HL-60 (cell line): ENCODE results near the gene RNU4-1.

ENCODE experiments used
- DNase-seq, 2 experiments: peaks; one replicate each; pipeline ENCODE4 v3.0.0-alpha.2; 2010 to 2020; ENCODE audit warnings: low read depth in 1 of 2, low spot score in 1 of 2
- H3K27ac ChIP-seq: fragments of 250-450 bp; sonication (Bioruptor Pico); replicated peaks from 2 replicates; pipeline ENCODE4 v1.5.1; 2020; ENCODE audit warnings: mild to moderate bottlenecking, moderate library complexity
- H3K27me3 ChIP-seq: fragments of 250-450 bp; sonication (Bioruptor Pico); 2 replicates; pipeline ENCODE4 v1.5.1; 2021; ENCODE audit warnings: mild to moderate bottlenecking, moderate library complexity; ENCODE audit not compliant: insufficient read depth, poor library complexity, severe bottlenecking
- H3K4me3 ChIP-seq: replicated peaks from 2 replicates; pipeline ENCODE4 v1.5.1; 2011; ENCODE audit warnings: mild to moderate bottlenecking, control low read depth, low read length; ENCODE audit not compliant: insufficient read depth
- CTCF ChIP-seq: IDR thresholded peaks from one replicate; pipeline ENCODE4 v1.5.1; 2011; ENCODE audit warnings: low read length, control low read depth, inconsistent platforms; ENCODE audit not compliant: insufficient read depth
- GABPA ChIP-seq: IDR thresholded peaks from 2 replicates; pipeline ENCODE4 v1.6.1; 2012; ENCODE audit warnings: low read depth
- POLR2AphosphoS5 ChIP-seq: IDR thresholded peaks from 2 replicates; pipeline ENCODE4 v1.6.1; 2012; ENCODE audit warnings: low read depth
- REST ChIP-seq: IDR thresholded peaks from 2 replicates; pipeline ENCODE4 v1.6.1; 2012; ENCODE audit warnings: low read depth; ENCODE audit not compliant: insufficient replicate concordance
- SPI1 ChIP-seq: IDR thresholded peaks from 2 replicates; pipeline ENCODE4 v1.6.1; 2012; ENCODE audit warnings: low read depth, mild to moderate bottlenecking, borderline replicate concordance

RNU4-1 gene

GRCh38 chr12:120301962-120302815 lies 9.2 kb upstream of the RNU4-1 start, which contains the start of gene SIRT4:
Gene SIRT4 (plus strand): TSS chr12:120302321. CDS start chr12:120303562, 1,241 bp downstream.
- Histone ChIP-seq H3K4me3 (peak within 1 kb of the TSS; percentile 42), H3K27ac (peak within 1 kb of the TSS; percentile 50), H3K27me3 (no peaks in the 10 kb centered on the region)
- TF ChIP-seq REST (no peak), POLR2AphosphoS5 (no peak), CTCF (peak; percentile 60)
- peak; percentile 88 to 93 for DNase-seq

GRCh38 chr12:120292411-120292660 lies 701 bp downstream of the RNU4-1 start:
- no peaks in the 10 kb centered on the region for H3K27me3 ChIP-seq
- H3K4me3 ChIP-seq, result peak overlapping the region; percentile 40
- peak overlapping the region; percentile 100 for H3K27ac ChIP-seq
- no peak for DNase-seq
- TF ChIP-seq REST, result no peak
- TF ChIP-seq GABPA, result no peak
- no peak for TF ChIP-seq SPI1
- TF ChIP-seq CTCF, result no peak
- TF ChIP-seq POLR2AphosphoS5, result no peak

- Histone ChIP-seq H3K27me3 (no peaks in the 10 kb centered on the region), H3K27ac (no peak overlapping the region), H3K4me3 (no peak overlapping the region)
- TF ChIP-seq SPI1, result no peak
- peak; percentile 14 to 54 for DNase-seq
These were observed 2.3 kb downstream of the RNU4-1 start for GRCh38 chr12:120290609-120291305.

GRCh38 chr12:120287491-120287890 lies 5.5 kb downstream of the RNU4-1 start:
- Histone ChIP-seq H3K27me3 (no peaks in the 10 kb centered on the region), H3K4me3 (no peak overlapping the region), H3K27ac (no peak overlapping the region)
- TF ChIP-seq GABPA (no peak), POLR2AphosphoS5 (no peak), CTCF (no peak), REST (no peak), SPI1 (no peak)
- no peak for DNase-seq
